Measurements from ENCODE around the gene ZNF526. TPM values are rescaled to one million over a fixed set of nuclear protein-coding genes. Genes with fewer than 3 reads are reported as not detected.

The ZNF526 gene
- polyA plus RNA-seq, 6 donors from 2014 or later, result 4.0 to 8.6 (median 5.1) TPM; not detected in 1

DNA sequence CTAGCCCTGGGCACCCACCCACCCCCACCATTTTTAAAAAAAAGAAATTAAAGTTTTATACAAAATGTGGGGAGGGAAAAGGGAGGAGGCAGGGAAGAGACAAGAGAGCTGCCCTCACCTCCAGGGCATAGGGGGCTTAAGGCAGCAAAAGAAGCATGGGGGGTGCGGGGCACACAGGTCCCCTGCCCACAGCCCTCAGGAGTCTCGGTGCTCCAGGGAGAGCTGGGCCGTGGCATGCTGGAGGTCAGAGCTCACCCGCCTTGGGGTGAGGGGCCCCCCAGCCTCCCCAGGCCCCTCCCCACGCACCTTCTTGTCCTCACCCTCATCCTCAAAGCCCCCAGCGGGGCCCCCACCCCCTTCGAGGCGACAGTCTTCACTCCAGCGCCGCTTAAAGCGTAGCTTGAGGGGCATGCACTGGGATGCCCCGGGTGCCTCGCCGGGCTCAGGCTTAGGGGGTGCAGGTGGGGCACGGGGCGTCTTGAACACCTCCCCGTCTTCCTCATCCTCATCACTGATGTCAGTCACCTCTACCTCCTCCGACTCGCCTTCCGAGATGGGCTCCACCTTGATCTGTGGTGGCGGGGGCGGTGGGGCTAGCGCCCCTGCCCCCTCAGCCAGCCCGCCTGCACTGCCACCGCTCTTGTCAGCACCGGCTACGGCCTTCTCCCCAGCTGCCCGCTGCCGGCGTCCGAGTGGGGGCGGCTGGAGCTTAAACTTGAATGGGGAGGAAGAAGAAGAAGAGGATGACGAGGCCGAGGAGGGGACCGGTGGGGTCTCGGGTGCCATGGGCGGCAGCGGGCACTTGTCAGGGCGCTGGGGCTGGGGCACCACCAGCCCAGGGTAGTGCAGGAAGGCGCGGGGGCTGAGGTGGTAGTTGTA is 28.4 kb downstream of the ZNF526 start:
- no peak for ATAC-seq (ENCODE audit: low read depth in 2 of 2)
- DNase-seq, result no peak
- Mint-ChIP-seq H3K4me1 (peaks cover 47 to 58% (median 52%) of the 10 kb centered on the region in 3 donors), H3K27me3 (no peaks in the 10 kb centered on the region), H3K9me3 (no peaks in the 10 kb centered on the region), H3K27ac (peak overlapping the region in 3 of 6 donors; percentile 59 to 69 (median 60)), H3K36me3 (no peaks in the 10 kb centered on the region), H3K4me3 (no peak overlapping the region)

GRCh38 chr19:42249149-42249750 is 29.1 kb downstream of the ZNF526 start:
- no peak for DNase-seq
- Mint-ChIP-seq H3K27ac (peak overlapping the region in 2 of 6 donors; percentile 60 to 69), H3K36me3 (no peaks in the 10 kb centered on the region), H3K27me3 (no peaks in the 10 kb centered on the region), H3K4me1 (peaks cover 45 to 56% (median 46%) of the 10 kb centered on the region in 3 donors), H3K9me3 (no peaks in the 10 kb centered on the region), H3K4me3 (peak overlapping the region in 1 of 8 donors; percentile 54)
- no peak for ATAC-seq (ENCODE audit: low read depth in 2 of 2)

- ATAC-seq (ENCODE audit: low read depth in 2 of 2) (no peak), DNase-seq (no peak)
- Mint-ChIP-seq H3K9me3 (no peaks in the 10 kb centered on the region), H3K27ac (peak overlapping the region in 2 of 6 donors; percentile 41 to 90), H3K4me3 (peak overlapping the region in 1 of 8 donors; percentile 54), H3K4me1 (peaks cover 40 to 51% (median 41%) of the 10 kb centered on the region in 3 donors), H3K27me3 (no peaks in the 10 kb centered on the region), H3K36me3 (no peaks in the 10 kb centered on the region)
Observed at GRCh38 chr19:42249769-42250168, 29.7 kb downstream of the ZNF526 start.

- no peak for DNase-seq
- peak overlapping the region in 2 of 8 donors; percentile 37 to 54 for H3K4me3 Mint-ChIP-seq
- no peaks in the 10 kb centered on the region for H3K27me3 Mint-ChIP-seq
- peaks cover 36 to 46% (median 36%) of the 10 kb centered on the region in 3 donors for H3K4me1 Mint-ChIP-seq
- ATAC-seq (ENCODE audit: low read depth in 2 of 2), result no peak
- H3K27ac Mint-ChIP-seq, result peak overlapping the region in 2 of 6 donors; percentile 41 to 47
- H3K36me3 Mint-ChIP-seq, result no peaks in the 10 kb centered on the region
- no peaks in the 10 kb centered on the region for H3K9me3 Mint-ChIP-seq
Observed at GRCh38 chr19:42250183-42250665, 30.1 kb downstream of the ZNF526 start.

DNA sequence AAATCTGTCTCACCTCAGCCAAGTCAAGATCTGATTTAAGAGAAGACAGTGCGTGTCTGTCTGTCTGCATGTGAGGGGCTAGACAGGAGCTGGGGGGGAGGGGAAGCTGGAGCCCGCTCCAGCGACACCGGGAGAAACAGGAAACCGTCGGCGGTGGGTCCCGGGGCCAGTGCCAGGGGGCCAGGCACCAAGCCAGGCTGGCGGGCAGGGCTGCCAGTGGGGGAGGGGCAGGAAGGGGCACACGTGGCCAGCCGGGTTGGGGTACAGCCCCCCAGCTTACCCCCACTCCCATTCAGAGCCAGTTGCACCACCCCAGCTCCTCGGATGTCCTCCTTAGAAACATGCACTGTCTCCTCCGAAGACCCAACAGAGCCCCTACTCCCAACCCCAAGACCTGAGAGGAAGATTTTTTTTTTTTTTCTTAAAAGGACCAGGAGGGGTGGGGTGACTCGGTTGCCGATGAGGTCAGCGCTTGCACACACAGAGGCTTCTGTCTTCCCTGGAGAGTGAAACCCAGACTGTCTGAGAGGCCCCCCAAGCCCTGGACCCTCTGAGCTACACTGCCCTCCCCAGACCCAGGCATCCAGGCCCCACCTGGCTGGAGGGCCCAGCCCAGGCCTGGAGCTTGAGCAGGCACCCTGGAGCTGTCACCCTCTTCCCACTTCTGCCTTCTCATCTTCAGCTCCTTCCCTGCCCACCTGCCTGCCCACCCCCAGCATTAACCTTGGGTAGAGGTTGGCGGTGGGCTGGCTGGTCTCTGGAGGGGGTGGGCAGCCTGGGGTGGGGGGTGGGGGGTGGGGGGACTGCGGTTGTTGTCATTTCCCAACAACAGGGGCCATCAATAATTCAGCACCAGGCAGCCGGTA is 30.8 kb downstream of the ZNF526 start:
- peak overlapping the region in 3 of 8 donors; percentile 37 to 54 (median 39) for H3K4me3 Mint-ChIP-seq
- peak overlapping the region in 1 of 6 donors; percentile 79 for H3K27ac Mint-ChIP-seq
- peaks cover 36 to 45% (median 37%) of the 10 kb centered on the region in 3 donors for H3K4me1 Mint-ChIP-seq
- no peaks in the 10 kb centered on the region for H3K36me3 Mint-ChIP-seq
- DNase-seq, result no peak
- no peaks in the 10 kb centered on the region for H3K27me3 Mint-ChIP-seq
- H3K9me3 Mint-ChIP-seq, result no peaks in the 10 kb centered on the region
- no peak for ATAC-seq (ENCODE audit: low read depth in 2 of 2)

GRCh38 chr19:42251572-42252358 is 31.7 kb downstream of the ZNF526 start:
- Mint-ChIP-seq H3K27ac (peak overlapping the region in 5 of 6 donors; percentile 24 to 97 (median 88)), H3K4me3 (peak overlapping the region; percentile 36 to 95 (median 94)), H3K9me3 (no peaks in the 10 kb centered on the region), H3K27me3 (no peaks in the 10 kb centered on the region), H3K4me1 (peaks cover 33 to 40% (median 37%) of the 10 kb centered on the region in 3 donors), H3K36me3 (no peaks in the 10 kb centered on the region)
- ATAC-seq (ENCODE audit: low read depth in 2 of 2) (no peak), DNase-seq (no peak)

- H3K9me3 Mint-ChIP-seq, result no peaks in the 10 kb centered on the region
- H3K4me3 Mint-ChIP-seq, result peak overlapping the region; percentile 87 to 95 (median 94)
- DNase-seq, result no peak
- H3K27me3 Mint-ChIP-seq, result no peaks in the 10 kb centered on the region
- H3K27ac Mint-ChIP-seq, result peak overlapping the region in 5 of 6 donors; percentile 91 to 97 (median 93)
- no peak for ATAC-seq (ENCODE audit: low read depth in 2 of 2)
- H3K4me1 Mint-ChIP-seq, result peaks cover 30 to 37% (median 33%) of the 10 kb centered on the region in 3 donors
- H3K36me3 Mint-ChIP-seq, result no peaks in the 10 kb centered on the region
Observed at GRCh38 chr19:42252365-42253244, 32.5 kb downstream of the ZNF526 start.

DNA sequence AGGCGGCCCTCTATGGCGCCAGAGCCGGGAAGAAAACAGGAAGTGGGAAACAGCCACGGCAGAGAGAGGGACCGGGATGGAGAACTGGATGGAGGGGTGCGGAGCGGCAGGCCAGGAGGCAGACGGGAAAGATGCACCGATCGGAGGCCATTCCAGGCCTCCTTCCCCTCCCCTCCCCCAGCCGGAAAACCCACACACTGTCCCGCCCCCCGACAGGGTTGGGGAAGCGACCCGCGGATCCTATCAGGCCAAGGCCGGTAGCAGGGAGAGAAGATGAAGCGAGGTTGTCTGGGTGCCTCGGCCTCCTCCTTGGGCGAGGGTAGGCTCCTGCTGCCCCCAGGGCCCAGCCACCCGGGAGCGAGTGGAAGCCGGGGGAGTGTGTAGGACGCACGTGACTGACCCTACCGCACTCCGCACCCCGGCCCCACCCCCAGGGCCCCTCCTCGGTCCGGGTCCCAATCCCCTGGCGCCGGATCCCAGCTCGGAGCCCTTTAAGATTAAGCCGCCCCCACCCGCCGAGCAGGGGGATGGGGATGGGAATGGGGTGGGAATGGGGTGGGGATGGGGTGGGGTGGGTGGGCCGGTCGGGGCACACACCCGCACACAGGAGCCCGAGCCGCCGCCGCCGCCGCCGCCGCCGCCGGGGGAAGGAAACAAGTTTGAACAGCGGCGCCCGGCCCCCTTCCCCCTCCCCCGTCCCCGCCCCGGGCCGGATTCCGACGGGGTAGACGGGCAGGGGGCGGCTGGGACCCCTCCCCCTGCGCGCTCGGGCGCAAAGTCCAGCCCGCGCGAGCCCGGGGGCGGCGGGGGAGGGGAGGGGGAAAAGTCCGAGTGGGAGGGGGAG is 33.4 kb downstream of the ZNF526 start:
- no peaks in the 10 kb centered on the region for H3K9me3 Mint-ChIP-seq
- peak overlapping the region; percentile 87 to 95 (median 94) for H3K4me3 Mint-ChIP-seq
- ATAC-seq (ENCODE audit: low read depth in 2 of 2) (peak; percentile 26 to 31), DNase-seq (peak; percentile 69)
- no peaks in the 10 kb centered on the region for H3K36me3 Mint-ChIP-seq
- H3K4me1 Mint-ChIP-seq, result peaks cover 30 to 37% (median 33%) of the 10 kb centered on the region in 3 donors
- H3K27me3 Mint-ChIP-seq, result no peaks in the 10 kb centered on the region
- peak overlapping the region in 5 of 6 donors; percentile 91 to 97 (median 93) for H3K27ac Mint-ChIP-seq

DNA sequence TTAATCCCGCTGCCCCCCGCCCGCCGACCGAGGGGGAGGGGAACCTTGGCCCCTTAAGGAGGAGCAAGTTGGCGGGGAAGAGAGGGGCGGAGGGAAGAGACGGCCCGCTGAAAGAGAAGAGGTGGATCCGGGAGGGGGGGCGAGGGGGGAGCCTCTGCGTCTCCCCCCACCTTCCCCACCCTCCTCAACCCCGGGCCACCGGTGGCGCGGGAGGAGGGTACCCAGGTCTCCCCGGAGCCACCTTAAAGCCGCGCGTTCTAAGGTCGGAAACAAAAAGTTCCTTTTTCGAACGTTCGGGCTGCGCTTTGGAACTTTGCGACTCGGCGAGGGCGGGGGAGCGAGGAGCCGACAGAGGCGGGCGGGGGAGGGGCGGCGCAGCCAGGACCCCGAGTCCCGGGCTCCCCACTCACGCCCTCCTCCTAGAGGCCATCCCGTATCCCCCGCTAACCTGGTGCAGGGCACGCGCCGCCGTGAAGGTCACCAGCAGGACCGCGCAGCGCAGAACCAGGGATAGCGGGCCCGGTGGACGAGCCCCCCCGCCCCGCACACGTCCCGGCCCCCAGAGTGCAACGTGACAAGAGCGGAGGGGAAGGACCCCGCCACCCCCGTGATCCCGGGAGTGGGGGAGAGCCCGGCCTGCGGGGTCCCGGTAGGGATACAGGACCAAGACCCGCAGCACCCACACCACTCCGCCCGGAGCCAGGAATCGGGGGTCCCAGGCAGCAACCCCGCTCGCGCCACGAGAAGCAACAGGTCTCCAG is 34.2 kb downstream of the ZNF526 start:
- H3K27ac Mint-ChIP-seq, result peak overlapping the region; percentile 28 to 93 (median 78)

More for the DNA sequence above, 34.2 kb downstream of the ZNF526 start:
- no peaks in the 10 kb centered on the region for H3K27me3 Mint-ChIP-seq
- H3K36me3 Mint-ChIP-seq, result no peaks in the 10 kb centered on the region
- H3K4me1 Mint-ChIP-seq, result peaks cover 23 to 33% (median 29%) of the 10 kb centered on the region in 3 donors
- no peaks in the 10 kb centered on the region for H3K9me3 Mint-ChIP-seq
- peak; percentile 78 for DNase-seq
- peak; percentile 50 to 55 for ATAC-seq (ENCODE audit: low read depth in 2 of 2)
- H3K4me3 Mint-ChIP-seq, result peak overlapping the region; percentile 48 to 95 (median 86)
